A204.1 (cell line): Measurements from ENCODE around the gene FLOT2.
"Not testable (repeated sequence)": the region's sequence is repeated elsewhere in the genome, so short reads cannot be mapped to it uniquely, and the experiment has no call there.

Experiments used
- FAIRE-seq: peaks from 2 replicates; lab custom pipeline; 2012; peaks lifted over from hg19 to GRCh38; lab: Jason Lieb, UNC

The FLOT2 gene

GRCh38 chr17:28842282-28843012 is 55.1 kb downstream of the FLOT2 start, which contains the start of gene FAM222B:
FAM222B (minus strand) TSS chr17:28842790; CDS start chr17:28766667, 76,123 bp downstream.
- FAIRE-seq: no peak

DNA sequence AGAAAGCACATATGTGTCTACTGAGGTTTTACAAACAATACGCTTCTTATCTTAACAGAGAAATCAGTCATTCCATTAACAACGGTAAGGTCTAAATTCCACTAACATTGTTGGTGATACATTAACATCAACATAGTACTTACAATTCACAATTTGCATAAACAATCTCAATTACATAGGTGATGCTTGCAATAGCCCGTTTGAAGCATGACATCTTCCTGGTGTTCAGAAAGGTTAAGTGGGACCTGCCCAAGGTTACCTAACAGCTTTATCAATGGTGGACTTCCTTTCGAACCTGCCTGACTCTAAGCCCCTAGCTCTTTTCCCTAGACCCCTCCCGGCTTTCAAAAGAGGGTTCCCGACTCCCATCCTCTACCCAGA is 55.6 kb downstream of the FLOT2 start:
- FAIRE-seq: no peak

- no peak for FAIRE-seq
These were observed 58.3 kb downstream of the FLOT2 start for GRCh38 chr17:28839221-28839620.

DNA sequence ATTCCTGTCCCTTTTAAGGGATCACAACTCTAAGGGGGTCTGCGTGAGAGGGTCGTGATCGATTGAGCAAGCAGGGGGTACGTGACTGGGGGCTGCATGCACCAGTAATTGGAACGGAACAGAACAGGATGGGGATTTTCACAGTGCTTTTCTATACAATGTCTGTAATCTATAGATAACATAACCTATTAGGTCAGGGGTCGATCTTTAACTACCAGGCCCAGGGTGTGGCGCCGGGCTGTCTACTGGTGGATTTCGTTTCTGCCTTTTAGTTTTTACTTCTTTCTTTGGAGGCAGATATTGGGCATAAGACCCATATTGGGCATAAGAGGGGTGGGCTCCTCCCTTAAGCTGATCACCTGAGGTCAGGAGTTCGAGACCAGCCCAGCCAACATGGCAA is 61.0 kb downstream of the FLOT2 start:
- not testable (repeated sequence) for FAIRE-seq

DNA sequence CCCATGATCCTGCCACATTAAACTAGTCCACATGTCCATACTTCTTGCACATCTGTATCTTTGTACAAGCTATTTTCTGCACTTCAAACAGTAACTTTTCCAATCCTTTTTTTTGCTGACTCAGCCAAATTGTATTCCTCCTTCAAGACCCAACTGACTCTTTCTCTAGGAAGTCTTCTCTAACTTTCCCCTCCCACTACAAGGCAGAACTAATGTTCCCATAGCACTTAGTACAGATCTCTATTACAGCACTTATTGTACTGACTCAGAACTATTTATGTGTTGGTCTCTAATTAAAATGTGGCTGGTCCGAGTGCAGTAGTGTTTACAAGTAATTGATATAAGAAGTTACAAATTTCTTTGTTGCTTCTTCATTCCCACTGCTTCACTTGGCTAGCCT is 63.1 kb downstream of the FLOT2 start:
- FAIRE-seq: no peak
